Nephron progenitor cell (in vitro differentiated cells): ENCODE measurements around the gene RPL29.
A peak's percentile ranks its signal among the peaks of the same experiment; 100 is the strongest.

Experiments used
- DNase-seq: peaks from one replicate; pipeline ENCODE4 v3.0.0; 2021
- H3K27ac Mint-ChIP-seq: 2 replicates; pipeline ENCODE4 v1.8.0; 2021; ENCODE audit warnings: mild to moderate bottlenecking, moderate library complexity, mixed read lengths
- H3K27me3 Mint-ChIP-seq: 2 replicates; pipeline ENCODE4 v1.8.0; 2021; ENCODE audit warnings: mild to moderate bottlenecking, low read depth, mixed read lengths; ENCODE audit not compliant: poor library complexity
- H3K36me3 Mint-ChIP-seq: 2 replicates; pipeline ENCODE4 v1.8.0; 2021; ENCODE audit warnings: low read depth, mixed read lengths
- H3K4me1 Mint-ChIP-seq: 2 replicates; pipeline ENCODE4 v1.8.0; 2021; ENCODE audit warnings: mixed read lengths
- H3K4me3 Mint-ChIP-seq: 2 replicates; pipeline ENCODE4 v1.8.0; 2021; ENCODE audit warnings: mild to moderate bottlenecking, moderate library complexity, mixed read lengths
- H3K9me3 Mint-ChIP-seq: 2 replicates; pipeline ENCODE4 v1.8.0; 2021; ENCODE audit warnings: mild to moderate bottlenecking, moderate library complexity, mixed read lengths
- TF ChIP-seq, protein P1 (sequence below): fragments of 200-600 bp; sonication (generic); IDR thresholded peaks from 2 replicates; pipeline ENCODE4 v1.5.0; 2021; ENCODE audit warnings: antibody characterized with exemption

RPL29 gene

DNA sequence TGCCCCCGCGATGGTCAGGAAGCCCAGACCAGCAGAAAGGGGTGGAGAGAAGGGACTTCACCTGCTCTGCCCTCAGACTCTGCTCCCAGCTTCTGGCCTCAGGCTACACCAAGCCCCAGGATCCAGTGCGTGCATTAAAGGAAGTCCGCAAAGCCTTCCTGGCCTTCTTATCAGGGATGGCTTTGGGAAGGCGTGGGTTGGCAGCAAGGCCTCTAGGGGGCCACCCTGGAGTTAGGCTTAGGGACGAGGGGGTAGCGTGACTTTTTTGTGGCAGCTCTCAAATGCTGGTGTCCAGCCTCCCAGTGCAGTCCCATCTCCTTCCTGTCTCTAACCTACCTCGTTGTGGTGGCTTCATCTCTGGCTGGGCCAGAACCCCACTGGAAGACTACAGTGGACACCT lies 18.9 kb upstream of the RPL29 start:
- Mint-ChIP-seq H3K9me3 (no peaks in the 10 kb centered on the region), H3K27me3 (peaks cover 11% of the 10 kb centered on the region), H3K27ac (no peak overlapping the region), H3K4me1 (peaks cover 53% of the 10 kb centered on the region), H3K36me3 (no peaks in the 10 kb centered on the region), H3K4me3 (no peak overlapping the region)
- TF ChIP-seq, protein P1, sequence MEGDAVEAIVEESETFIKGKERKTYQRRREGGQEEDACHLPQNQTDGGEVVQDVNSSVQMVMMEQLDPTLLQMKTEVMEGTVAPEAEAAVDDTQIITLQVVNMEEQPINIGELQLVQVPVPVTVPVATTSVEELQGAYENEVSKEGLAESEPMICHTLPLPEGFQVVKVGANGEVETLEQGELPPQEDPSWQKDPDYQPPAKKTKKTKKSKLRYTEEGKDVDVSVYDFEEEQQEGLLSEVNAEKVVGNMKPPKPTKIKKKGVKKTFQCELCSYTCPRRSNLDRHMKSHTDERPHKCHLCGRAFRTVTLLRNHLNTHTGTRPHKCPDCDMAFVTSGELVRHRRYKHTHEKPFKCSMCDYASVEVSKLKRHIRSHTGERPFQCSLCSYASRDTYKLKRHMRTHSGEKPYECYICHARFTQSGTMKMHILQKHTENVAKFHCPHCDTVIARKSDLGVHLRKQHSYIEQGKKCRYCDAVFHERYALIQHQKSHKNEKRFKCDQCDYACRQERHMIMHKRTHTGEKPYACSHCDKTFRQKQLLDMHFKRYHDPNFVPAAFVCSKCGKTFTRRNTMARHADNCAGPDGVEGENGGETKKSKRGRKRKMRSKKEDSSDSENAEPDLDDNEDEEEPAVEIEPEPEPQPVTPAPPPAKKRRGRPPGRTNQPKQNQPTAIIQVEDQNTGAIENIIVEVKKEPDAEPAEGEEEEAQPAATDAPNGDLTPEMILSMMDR = peak; percentile 50
- peak; percentile 37 for DNase-seq

- H3K36me3 Mint-ChIP-seq = no peaks in the 10 kb centered on the region
- H3K4me3 Mint-ChIP-seq = no peak overlapping the region
- peaks cover 11% of the 10 kb centered on the region for H3K27me3 Mint-ChIP-seq
- DNase-seq = no peak
- H3K9me3 Mint-ChIP-seq = no peaks in the 10 kb centered on the region
- H3K27ac Mint-ChIP-seq = no peak overlapping the region
- H3K4me1 Mint-ChIP-seq = peaks cover 47% of the 10 kb centered on the region
- TF ChIP-seq, protein P1 = no peak
These were observed 18.3 kb upstream of the RPL29 start for GRCh38 chr3:52013802-52014598.

GRCh38 chr3:52012699-52013098 lies 17.0 kb upstream of the RPL29 start:
- H3K9me3 Mint-ChIP-seq = no peaks in the 10 kb centered on the region
- peaks cover 11% of the 10 kb centered on the region for H3K27me3 Mint-ChIP-seq
- no peak for DNase-seq
- peaks cover 41% of the 10 kb centered on the region for H3K4me1 Mint-ChIP-seq
- TF ChIP-seq, protein P1 = no peak
- peak overlapping the region; percentile 86 for H3K27ac Mint-ChIP-seq
- H3K36me3 Mint-ChIP-seq = no peaks in the 10 kb centered on the region
- H3K4me3 Mint-ChIP-seq = no peak overlapping the region

- Mint-ChIP-seq H3K27ac (no peak overlapping the region), H3K9me3 (no peaks in the 10 kb centered on the region), H3K4me3 (no peak overlapping the region), H3K27me3 (peaks cover 8% of the 10 kb centered on the region), H3K4me1 (peaks cover 41% of the 10 kb centered on the region), H3K36me3 (no peaks in the 10 kb centered on the region)
- TF ChIP-seq, protein P1 = no peak
- no peak for DNase-seq
These were observed 14.7 kb upstream of the RPL29 start for GRCh38 chr3:52010431-52010830.

- no peak for DNase-seq
- no peaks in the 10 kb centered on the region for H3K36me3 Mint-ChIP-seq
- peaks cover 13% of the 10 kb centered on the region for H3K27me3 Mint-ChIP-seq
- peaks cover 51% of the 10 kb centered on the region for H3K4me1 Mint-ChIP-seq
- H3K9me3 Mint-ChIP-seq = no peaks in the 10 kb centered on the region
- TF ChIP-seq, protein P1 = no peak
- H3K27ac Mint-ChIP-seq = no peak overlapping the region
- no peak overlapping the region for H3K4me3 Mint-ChIP-seq
These were observed 11.6 kb upstream of the RPL29 start for GRCh38 chr3:52007291-52007690.

- H3K27me3 Mint-ChIP-seq = peaks cover 17% of the 10 kb centered on the region
- TF ChIP-seq, protein P1 = no peak
- H3K9me3 Mint-ChIP-seq = no peaks in the 10 kb centered on the region
- H3K27ac Mint-ChIP-seq = no peak overlapping the region
- H3K36me3 Mint-ChIP-seq = no peaks in the 10 kb centered on the region
- H3K4me1 Mint-ChIP-seq = peaks cover 56% of the 10 kb centered on the region
- no peak overlapping the region for H3K4me3 Mint-ChIP-seq
- DNase-seq = no peak
These were observed 11.1 kb upstream of the RPL29 start for GRCh38 chr3:52006820-52007133.
